Measurements from ENCODE around the gene NUDT1. TPM values are rescaled to one million over a fixed set of nuclear protein-coding genes. Genes with fewer than 3 reads are reported as not detected.

NUDT1 gene
- total RNA-seq, 1 experiment from 2014 or later, result 117 TPM

DNA sequence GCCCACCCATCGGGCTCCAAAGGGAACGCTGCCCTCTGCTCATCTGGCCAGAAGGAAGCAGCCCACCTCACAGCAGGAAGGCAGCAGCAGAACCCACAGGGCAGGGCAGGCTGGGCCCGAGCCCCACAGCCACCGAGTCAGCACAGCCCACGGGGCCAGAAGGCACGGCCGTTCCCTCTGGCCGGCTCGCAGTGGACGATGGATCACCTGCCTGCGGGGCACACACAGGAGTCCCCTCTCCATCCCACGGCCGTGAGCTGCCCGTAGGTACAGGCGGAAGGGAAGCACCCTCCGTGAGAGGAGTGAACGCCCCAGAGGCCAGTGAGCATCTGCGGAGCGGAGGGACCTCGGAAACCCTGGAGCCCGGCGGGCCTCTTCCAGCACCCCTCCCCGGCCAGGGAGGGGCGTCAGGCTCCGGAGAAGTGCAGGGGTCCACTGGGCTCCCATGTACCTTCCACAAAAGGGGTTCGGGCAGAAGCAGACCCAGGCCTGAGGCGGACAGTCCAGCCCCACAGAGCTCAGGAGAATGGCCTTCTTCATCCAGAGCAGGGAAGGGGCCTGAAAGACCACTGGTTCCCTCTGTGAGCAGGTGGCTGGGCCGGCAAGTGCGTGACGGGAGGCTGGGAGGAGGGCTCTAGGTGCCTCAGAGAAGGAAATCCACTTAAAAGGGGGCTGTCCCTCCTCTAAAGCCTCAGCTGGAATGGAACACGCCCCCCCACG, 11.7 kb downstream of the NUDT1 start:
- Histone ChIP-seq H3K4me1 (ENCODE audit: insufficient read depth, low read length, poor library complexity, severe bottlenecking) (no peaks in the 10 kb centered on the region), H3K27ac (ENCODE audit: low read depth, low read length, poor library complexity, severe bottlenecking) (no peak overlapping the region), H3K4me3 (ENCODE audit: low read depth, low read length, poor library complexity, severe bottlenecking) (no peak overlapping the region), H3K27me3 (replicated peaks; ENCODE audit: insufficient read depth, low read depth, low read length, poor library complexity) (no peaks in the 10 kb centered on the region), H3K9me3 (ENCODE audit: low read depth, low read length, poor library complexity, severe bottlenecking) (no peaks in the 10 kb centered on the region), H3K36me3 (ENCODE audit: insufficient read depth, low read length, poor library complexity, severe bottlenecking) (peaks cover 2% of the 10 kb centered on the region)
- TF ChIP-seq EZH2 (IDR thresholded peaks at IDR 0.05; ENCODE audit: borderline replicate concordance, low read depth, low read length, poor library complexity, severe bottlenecking) (no peak), CTCF (conservative IDR thresholded peaks at IDR 0.05; ENCODE audit: low read depth, low read length) (no peak)
- CTCF ChIA-PET, result no interaction called here
- BruUV-seq (replicated peaks), result no TSS peak
- DNase-seq (ENCODE audit: low spot score), result no peak
- POLR2A ChIA-PET (ENCODE audit: low non-redundant PET), result no interaction called here
- intact Hi-C loops (cut with micrococcal nuclease; ENCODE audit: unreplicated experiment), result no loop called here

GRCh38 chr7:2254429-2255144, 12.6 kb downstream of the NUDT1 start:
- DNase-seq (ENCODE audit: low spot score), result no peak
- Histone ChIP-seq H3K9me3 (ENCODE audit: low read depth, low read length, poor library complexity, severe bottlenecking) (no peaks in the 10 kb centered on the region), H3K36me3 (ENCODE audit: insufficient read depth, low read length, poor library complexity, severe bottlenecking) (peaks cover 2% of the 10 kb centered on the region), H3K4me1 (ENCODE audit: insufficient read depth, low read length, poor library complexity, severe bottlenecking) (no peaks in the 10 kb centered on the region), H3K27me3 (replicated peaks; ENCODE audit: insufficient read depth, low read depth, low read length, poor library complexity) (no peaks in the 10 kb centered on the region), H3K27ac (ENCODE audit: low read depth, low read length, poor library complexity, severe bottlenecking) (no peak overlapping the region), H3K4me3 (ENCODE audit: low read depth, low read length, poor library complexity, severe bottlenecking) (no peak overlapping the region)
- POLR2A ChIA-PET (ENCODE audit: low non-redundant PET), result no interaction called here
- intact Hi-C loops (cut with micrococcal nuclease; ENCODE audit: unreplicated experiment), result no loop called here
- CTCF ChIA-PET, result no interaction called here
- BruUV-seq (replicated peaks), result no TSS peak
- TF ChIP-seq EZH2 (IDR thresholded peaks at IDR 0.05; ENCODE audit: borderline replicate concordance, low read depth, low read length, poor library complexity, severe bottlenecking) (no peak), CTCF (conservative IDR thresholded peaks at IDR 0.05; ENCODE audit: low read depth, low read length) (no peak)

DNA sequence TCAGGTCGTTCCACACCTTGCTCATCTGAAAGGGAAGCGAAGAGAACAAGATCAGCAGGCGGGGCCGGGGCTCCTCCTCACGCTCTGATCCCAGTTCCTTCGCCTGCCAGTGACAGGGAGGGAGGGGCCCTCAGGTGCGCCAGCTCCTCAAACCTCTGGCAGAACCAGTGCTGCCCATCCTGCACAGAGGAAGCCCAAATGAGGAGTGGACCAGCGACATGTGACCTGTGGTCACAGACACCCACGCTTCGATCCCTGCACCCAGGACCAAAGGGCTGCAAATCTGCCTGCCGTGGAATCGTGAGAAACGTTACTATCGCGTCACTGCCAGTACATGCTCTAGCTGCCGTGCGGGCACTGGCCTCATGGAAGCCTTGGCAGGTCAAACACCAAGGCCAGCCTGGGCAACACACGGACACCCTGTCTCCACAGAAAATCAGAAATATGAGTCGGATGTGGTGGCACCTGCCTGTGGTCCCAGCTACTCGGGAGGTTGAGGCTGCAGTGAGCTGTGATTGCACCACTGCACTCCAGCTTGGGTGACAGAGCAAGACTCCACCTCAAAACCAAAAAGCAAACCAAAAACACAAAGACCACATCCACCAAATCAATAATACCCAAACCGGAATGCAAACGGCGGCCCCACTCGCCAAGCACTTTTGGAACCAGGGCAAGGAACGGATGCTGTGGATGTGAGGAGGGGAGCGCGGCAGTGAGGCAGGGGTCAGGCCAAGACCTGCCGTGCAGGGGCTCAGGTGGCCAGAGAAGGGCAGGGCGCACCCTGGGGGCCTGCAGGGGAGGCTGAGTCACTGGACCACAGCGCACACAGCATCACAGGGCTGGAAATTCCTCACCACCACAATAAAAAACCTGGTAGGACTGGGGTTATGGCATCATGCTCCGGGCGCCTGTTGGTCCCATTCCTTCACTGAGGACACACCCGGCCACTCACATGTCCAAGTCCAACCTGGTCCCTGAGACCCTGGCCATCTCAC, 13.4 kb downstream of the NUDT1 start:
- intact Hi-C loops (cut with micrococcal nuclease; ENCODE audit: unreplicated experiment), result no loop called here

More for the DNA sequence above, 13.4 kb downstream of the NUDT1 start:
- BruUV-seq (replicated peaks), result no TSS peak
- CTCF ChIA-PET, result no interaction called here
- Histone ChIP-seq H3K27me3 (replicated peaks; ENCODE audit: insufficient read depth, low read depth, low read length, poor library complexity) (no peaks in the 10 kb centered on the region), H3K4me1 (ENCODE audit: insufficient read depth, low read length, poor library complexity, severe bottlenecking) (no peaks in the 10 kb centered on the region), H3K36me3 (ENCODE audit: insufficient read depth, low read length, poor library complexity, severe bottlenecking) (no peaks in the 10 kb centered on the region), H3K4me3 (ENCODE audit: low read depth, low read length, poor library complexity, severe bottlenecking) (no peak overlapping the region), H3K9me3 (ENCODE audit: low read depth, low read length, poor library complexity, severe bottlenecking) (no peaks in the 10 kb centered on the region), H3K27ac (ENCODE audit: low read depth, low read length, poor library complexity, severe bottlenecking) (no peak overlapping the region)
- no peak for DNase-seq (ENCODE audit: low spot score)
- TF ChIP-seq CTCF (conservative IDR thresholded peaks at IDR 0.05; ENCODE audit: low read depth, low read length) (no peak), EZH2 (IDR thresholded peaks at IDR 0.05; ENCODE audit: borderline replicate concordance, low read depth, low read length, poor library complexity, severe bottlenecking) (no peak)
- POLR2A ChIA-PET (ENCODE audit: low non-redundant PET), result no interaction called here

Data from A673 (cell line).